Keratinocyte (primary cell): Measurements from ENCODE around the gene VPS11. TPM values are rescaled to one million over a fixed set of nuclear protein-coding genes. Genes with fewer than 3 reads are reported as not detected.

Experiments
- DNase-seq: peaks from one replicate; pipeline ENCODE4 v3.0.0-alpha.2; 2011; ENCODE audit warnings: low read depth, missing footprints, low spot score
- FAIRE-seq: peaks from 2 replicates; lab custom pipeline; 2011; peaks lifted over from hg19 to GRCh38; lab: Jason Lieb, UNC
- H2AFZ ChIP-seq: 2 replicates; pipeline ENCODE4 v1.6.0; 2012; ENCODE audit warnings: low read length, control low read depth, inconsistent platforms; ENCODE audit not compliant: control insufficient read depth
- H3K27ac ChIP-seq: 2 replicates; pipeline ENCODE4 v1.5.1; 2011; ENCODE audit warnings: low read length; ENCODE audit not compliant: control insufficient read depth, insufficient read depth
- H3K27me3 ChIP-seq: 3 replicates; pipeline ENCODE4 v1.6.0; 2011; ENCODE audit warnings: low read length; ENCODE audit not compliant: control insufficient read depth, insufficient read depth; ENCODE audit errors: extremely low read depth
- H3K36me3 ChIP-seq, 2 experiments: 2 replicates in 1 of 2; 3 replicates in 1 of 2; pipeline ENCODE4 v1.5.1; 2011; ENCODE audit warnings: low read length in 2 of 2, mild to moderate bottlenecking in 1 of 2; ENCODE audit not compliant: control insufficient read depth in 2 of 2, insufficient read depth in 2 of 2; ENCODE audit errors: extremely low read depth in 1 of 2
- H3K4me1 ChIP-seq: 3 replicates; pipeline ENCODE4 v1.5.1; 2011; ENCODE audit warnings: low read length; ENCODE audit not compliant: control insufficient read depth, insufficient read depth; ENCODE audit errors: extremely low read depth
- H3K4me2 ChIP-seq: 3 replicates; pipeline ENCODE4 v1.6.0; 2011; ENCODE audit warnings: low read depth, low read length; ENCODE audit not compliant: control insufficient read depth, insufficient read depth; ENCODE audit errors: extremely low read depth
- H3K4me3 ChIP-seq, 3 experiments: fragments of 200-600 bp in 1 of 3; sonication (generic) in 1 of 3; 2 replicates in 2 of 3; 3 replicates in 1 of 3; pipeline ENCODE4 v1.5.1; 2011 to 2016; ENCODE audit warnings: low read length in 3 of 3, mild to moderate bottlenecking in 3 of 3, control low read depth in 2 of 3, inconsistent platforms in 1 of 3, low read depth in 1 of 3, mixed read lengths in 1 of 3, mixed run types in 1 of 3, moderate library complexity in 1 of 3; ENCODE audit not compliant: control insufficient read depth in 2 of 3, insufficient read depth in 2 of 3; ENCODE audit errors: extremely low read depth in 1 of 3
- H3K79me2 ChIP-seq: 2 replicates; pipeline ENCODE4 v1.6.0; 2012; ENCODE audit warnings: low read length; ENCODE audit not compliant: control insufficient read depth, insufficient read depth
- H3K9ac ChIP-seq: 3 replicates; pipeline ENCODE4 v1.6.0; 2011; ENCODE audit warnings: low read length; ENCODE audit not compliant: control insufficient read depth, insufficient read depth; ENCODE audit errors: extremely low read depth
- H3K9me1 ChIP-seq: 3 replicates; pipeline ENCODE4 v1.6.0; 2011; ENCODE audit warnings: low read length; ENCODE audit not compliant: control insufficient read depth, insufficient read depth; ENCODE audit errors: extremely low read depth
- H3K9me3 ChIP-seq: 2 replicates; pipeline ENCODE4 v1.5.1; 2012; ENCODE audit warnings: low read depth, low read length; ENCODE audit not compliant: control insufficient read depth
- H4K20me1 ChIP-seq: 3 replicates; pipeline ENCODE4 v1.6.0; 2011; ENCODE audit warnings: low read length; ENCODE audit not compliant: control insufficient read depth, insufficient read depth; ENCODE audit errors: extremely low read depth
- EZH2 ChIP-seq: IDR thresholded peaks from one replicate; pipeline ENCODE4 v1.6.1; 2012; ENCODE audit warnings: inconsistent platforms, mild to moderate bottlenecking, low read length, moderate library complexity
- dilution Hi-C: fragments of 300-500 bp; cut with MboI; formaldehyde crosslinking; loops from one replicate; pipeline ENCODE4 v1.7.0; 2020; ENCODE audit warnings: low sequenced_read_pairs; ENCODE audit not compliant: extremely low pct_ligation_motif_present
- polyA plus RNA-seq, 5 experiments: library from polyadenylated mRNA; depleted of rRNA in 3 of 5; stranded (reverse) in 3 of 5; stranded (forward) in 1 of 5; unstranded in 1 of 5; fragments of >200 nt; gene quantifications; 1 replicate in 1 of 5; 2 replicates in 3 of 5; 3 replicates in 1 of 5; pipeline versions ENCODE4 v1.2.1 to v1.2.3, GENCODE V29; 2011 to 2012; ENCODE audit warnings: missing spikeins in 2 of 5, low read depth in 1 of 5, low replicate concordance in 1 of 5
- TF ChIP-seq, protein P1 (sequence below), 3 experiments: IDR thresholded peaks in 1 of 3; conservative IDR thresholded peaks in 1 of 3; optimal IDR thresholded peaks in 1 of 3; 2 replicates in 2 of 3; 3 replicates in 1 of 3; pipeline versions ENCODE3 to v1.5.1; 2011; ENCODE audit warnings: low read length in 3 of 3, mild to moderate bottlenecking in 3 of 3, moderate library complexity in 2 of 3, control low read depth in 1 of 3, inconsistent platforms in 1 of 3; ENCODE audit not compliant: insufficient read depth in 2 of 3; ENCODE audit errors: extremely low read depth in 1 of 3

Gene VPS11
- polyA plus RNA-seq, 1 donor (not counting 4 experiments of a cell fraction or from before 2014, with no cell fraction given) = 12.1 TPM

GRCh38 chr11:119019996-119020395, 47.6 kb upstream of the VPS11 start:
- Histone ChIP-seq H3K4me2 (peak overlapping the region; percentile 77), H3K4me1 (peaks cover 19% of the 10 kb centered on the region), H3K9ac (peak overlapping the region; percentile 9), H4K20me1 (no peaks in the 10 kb centered on the region), H3K27ac (peak overlapping the region; percentile 19), H3K4me3 (peak overlapping the region in 2 of 3 experiments; percentile 99), H3K79me2 (peaks cover 49% of the 10 kb centered on the region), H3K9me1 (no peaks in the 10 kb centered on the region), H2AFZ (no peak overlapping the region), H3K27me3 (no peaks in the 10 kb centered on the region), H3K9me3 (no peaks in the 10 kb centered on the region), H3K36me3 (peaks cover 16 to 35% of the 10 kb centered on the region in 2 experiments)
- dilution Hi-C loops = no loop called here
- FAIRE-seq (no peak), DNase-seq (no peak)
- TF ChIP-seq, protein P1, sequence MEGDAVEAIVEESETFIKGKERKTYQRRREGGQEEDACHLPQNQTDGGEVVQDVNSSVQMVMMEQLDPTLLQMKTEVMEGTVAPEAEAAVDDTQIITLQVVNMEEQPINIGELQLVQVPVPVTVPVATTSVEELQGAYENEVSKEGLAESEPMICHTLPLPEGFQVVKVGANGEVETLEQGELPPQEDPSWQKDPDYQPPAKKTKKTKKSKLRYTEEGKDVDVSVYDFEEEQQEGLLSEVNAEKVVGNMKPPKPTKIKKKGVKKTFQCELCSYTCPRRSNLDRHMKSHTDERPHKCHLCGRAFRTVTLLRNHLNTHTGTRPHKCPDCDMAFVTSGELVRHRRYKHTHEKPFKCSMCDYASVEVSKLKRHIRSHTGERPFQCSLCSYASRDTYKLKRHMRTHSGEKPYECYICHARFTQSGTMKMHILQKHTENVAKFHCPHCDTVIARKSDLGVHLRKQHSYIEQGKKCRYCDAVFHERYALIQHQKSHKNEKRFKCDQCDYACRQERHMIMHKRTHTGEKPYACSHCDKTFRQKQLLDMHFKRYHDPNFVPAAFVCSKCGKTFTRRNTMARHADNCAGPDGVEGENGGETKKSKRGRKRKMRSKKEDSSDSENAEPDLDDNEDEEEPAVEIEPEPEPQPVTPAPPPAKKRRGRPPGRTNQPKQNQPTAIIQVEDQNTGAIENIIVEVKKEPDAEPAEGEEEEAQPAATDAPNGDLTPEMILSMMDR (optimal IDR thresholded peaks at IDR 0.05 in 1 of 3, IDR thresholded peaks at IDR 0.05 in 1 of 3, conservative IDR thresholded peaks at IDR 0.05 in 1 of 3; ENCODE audit: extremely low read depth in 1 of 3, insufficient read depth in 2 of 3, low read length in 3 of 3) = no peak
- TF ChIP-seq EZH2 = no peak

DNA sequence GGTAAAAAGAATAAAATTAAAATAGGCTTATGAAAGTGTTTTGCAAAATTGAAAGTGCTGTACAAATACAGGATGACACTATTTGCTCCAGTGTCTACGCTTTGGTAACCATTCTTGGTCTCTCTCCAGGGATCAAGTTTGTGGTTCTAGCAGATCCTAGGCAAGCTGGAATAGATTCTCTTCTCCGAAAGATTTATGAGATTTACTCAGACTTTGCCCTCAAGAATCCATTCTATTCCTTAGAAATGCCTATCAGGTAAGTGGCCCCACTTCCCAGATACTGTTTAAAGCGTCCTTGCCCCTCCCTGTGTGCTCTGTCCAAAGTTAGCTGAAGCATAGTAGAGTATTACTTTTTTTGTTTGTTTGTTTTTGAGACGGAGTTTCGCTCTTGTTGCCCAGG, 46.0 kb upstream of the VPS11 start:
- Histone ChIP-seq H3K79me2 (peaks cover 38% of the 10 kb centered on the region), H3K4me1 (peaks cover 12% of the 10 kb centered on the region), H3K4me2 (no peak overlapping the region), H3K36me3 (peaks cover 17 to 29% of the 10 kb centered on the region in 2 experiments), H4K20me1 (no peaks in the 10 kb centered on the region), H2AFZ (no peak overlapping the region), H3K9me3 (no peaks in the 10 kb centered on the region), H3K9ac (no peak overlapping the region), H3K4me3 (no peak overlapping the region), H3K27ac (no peak overlapping the region), H3K9me1 (no peaks in the 10 kb centered on the region), H3K27me3 (no peaks in the 10 kb centered on the region)
- DNase-seq (no peak), FAIRE-seq (no peak)
- dilution Hi-C loops = no loop called here
- TF ChIP-seq EZH2 = no peak
- TF ChIP-seq, protein P1 (optimal IDR thresholded peaks at IDR 0.05 in 1 of 3, IDR thresholded peaks at IDR 0.05 in 1 of 3, conservative IDR thresholded peaks at IDR 0.05 in 1 of 3; ENCODE audit: extremely low read depth in 1 of 3, insufficient read depth in 2 of 3, low read length in 3 of 3) = no peak
